ENCODE results near the gene SYN1.
A peak's percentile ranks its signal among the peaks of the same experiment; 100 is the strongest.

SYN1 gene

DNA sequence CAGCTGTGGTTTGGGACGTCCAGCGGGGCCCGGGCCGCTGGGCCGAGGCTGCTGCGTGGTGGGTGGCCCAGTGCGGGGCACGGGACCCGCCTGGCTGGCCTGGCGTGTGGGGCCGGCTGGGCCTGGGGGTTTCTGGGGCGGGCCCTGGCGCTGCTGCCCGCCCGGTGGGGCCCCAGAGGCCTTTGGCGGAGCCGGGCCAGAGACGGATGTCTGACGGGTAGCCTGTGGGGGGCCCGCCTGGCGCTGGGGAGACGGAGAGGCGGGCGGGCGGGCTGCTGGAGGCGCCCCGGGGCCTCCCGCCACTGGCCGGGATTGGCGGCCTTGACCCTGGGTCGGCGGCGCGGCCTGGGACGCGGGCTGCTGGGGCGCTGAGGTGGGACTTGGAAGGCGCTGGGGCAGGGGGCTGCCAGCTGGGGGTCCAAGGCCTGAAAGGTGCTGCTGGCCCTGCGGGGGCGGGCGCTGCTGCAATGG is 45.5 kb downstream of the SYN1 start:
- peak overlapping the region; percentile 41 to 87 for H3K27ac ChIP-seq
- TF ChIP-seq, protein P1, sequence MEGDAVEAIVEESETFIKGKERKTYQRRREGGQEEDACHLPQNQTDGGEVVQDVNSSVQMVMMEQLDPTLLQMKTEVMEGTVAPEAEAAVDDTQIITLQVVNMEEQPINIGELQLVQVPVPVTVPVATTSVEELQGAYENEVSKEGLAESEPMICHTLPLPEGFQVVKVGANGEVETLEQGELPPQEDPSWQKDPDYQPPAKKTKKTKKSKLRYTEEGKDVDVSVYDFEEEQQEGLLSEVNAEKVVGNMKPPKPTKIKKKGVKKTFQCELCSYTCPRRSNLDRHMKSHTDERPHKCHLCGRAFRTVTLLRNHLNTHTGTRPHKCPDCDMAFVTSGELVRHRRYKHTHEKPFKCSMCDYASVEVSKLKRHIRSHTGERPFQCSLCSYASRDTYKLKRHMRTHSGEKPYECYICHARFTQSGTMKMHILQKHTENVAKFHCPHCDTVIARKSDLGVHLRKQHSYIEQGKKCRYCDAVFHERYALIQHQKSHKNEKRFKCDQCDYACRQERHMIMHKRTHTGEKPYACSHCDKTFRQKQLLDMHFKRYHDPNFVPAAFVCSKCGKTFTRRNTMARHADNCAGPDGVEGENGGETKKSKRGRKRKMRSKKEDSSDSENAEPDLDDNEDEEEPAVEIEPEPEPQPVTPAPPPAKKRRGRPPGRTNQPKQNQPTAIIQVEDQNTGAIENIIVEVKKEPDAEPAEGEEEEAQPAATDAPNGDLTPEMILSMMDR (IDR thresholded peaks at IDR 0.05) = no peak
- DNase-seq (ENCODE audit: low spot score) = no peak
- H3K4me3 ChIP-seq = peak overlapping the region; percentile 67

DNA sequence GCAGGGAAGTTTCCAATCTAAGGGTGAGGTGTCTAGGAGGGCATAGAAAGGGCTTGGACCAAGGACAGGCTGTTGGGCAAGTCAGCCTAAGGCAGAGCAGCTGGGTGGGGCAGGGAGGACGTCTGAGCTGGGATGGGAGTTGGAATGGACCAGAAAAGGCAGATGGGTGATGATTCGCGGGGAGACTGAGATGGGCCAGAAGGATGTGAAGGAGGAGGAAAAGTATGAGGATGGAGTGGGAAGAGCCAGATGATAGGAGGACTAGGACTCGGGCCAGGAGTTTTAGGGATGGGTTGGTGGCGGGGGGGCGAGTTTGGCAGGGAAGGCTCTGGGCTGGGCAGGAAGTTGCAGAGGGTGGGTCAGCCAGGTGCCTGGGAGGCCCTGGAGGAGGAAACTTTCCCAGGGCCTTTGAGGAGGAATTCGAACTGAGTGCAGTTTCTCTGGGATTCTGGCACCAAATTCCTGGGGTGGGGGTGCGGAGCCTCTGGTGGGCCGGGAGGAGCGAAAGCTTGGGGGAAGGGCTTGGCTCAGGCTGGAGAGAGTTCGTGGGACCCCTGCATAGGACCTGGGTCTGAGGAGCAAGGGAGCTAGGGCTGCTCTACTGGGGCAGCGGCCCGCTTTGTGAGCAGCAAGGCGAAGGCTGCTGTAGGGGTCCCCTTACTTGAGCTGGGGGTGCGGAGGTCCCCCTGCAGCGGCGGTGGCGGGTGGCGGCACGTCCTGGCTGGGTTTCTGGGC is 46.1 kb downstream of the SYN1 start:
- H3K27ac ChIP-seq = peak overlapping the region; percentile 41 to 87
- DNase-seq (ENCODE audit: low spot score) = no peak
- TF ChIP-seq, protein P1 (IDR thresholded peaks at IDR 0.05) = no peak
- H3K4me3 ChIP-seq = peak overlapping the region; percentile 67

DNA sequence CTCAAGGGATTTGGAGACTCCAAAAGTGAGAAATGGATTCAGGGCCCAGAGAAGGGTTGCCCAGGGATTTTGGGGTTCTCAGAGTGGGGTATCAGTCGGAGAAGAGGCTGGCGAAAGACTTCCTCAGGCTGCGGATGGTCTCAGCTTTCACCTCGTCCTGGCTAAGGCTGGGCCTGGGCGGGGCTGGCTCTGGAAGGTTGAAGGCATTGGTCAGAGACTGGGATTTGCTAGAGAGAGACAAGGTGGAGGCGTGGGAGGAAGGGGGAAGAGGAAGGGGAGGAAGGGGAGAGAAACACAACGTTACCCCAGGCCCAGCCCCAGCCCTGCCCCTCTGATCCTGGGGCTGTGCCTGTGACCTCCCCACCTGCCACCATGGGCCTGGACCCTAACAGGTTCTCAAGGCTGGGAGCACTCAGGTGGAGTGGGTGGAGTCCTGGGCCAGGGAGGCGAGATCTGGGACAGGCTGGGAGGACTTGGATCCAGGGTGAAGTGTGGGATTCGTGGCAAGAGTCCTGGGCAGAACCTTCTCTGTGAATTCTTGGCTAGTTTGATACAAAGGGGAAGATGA is 46.8 kb downstream of the SYN1 start:
- no peak overlapping the region for H3K4me3 ChIP-seq
- DNase-seq (ENCODE audit: low spot score) = no peak
- peak overlapping the region in 1 of 2 donors; percentile 87 for H3K27ac ChIP-seq
- TF ChIP-seq, protein P1 (IDR thresholded peaks at IDR 0.05) = no peak

DNA sequence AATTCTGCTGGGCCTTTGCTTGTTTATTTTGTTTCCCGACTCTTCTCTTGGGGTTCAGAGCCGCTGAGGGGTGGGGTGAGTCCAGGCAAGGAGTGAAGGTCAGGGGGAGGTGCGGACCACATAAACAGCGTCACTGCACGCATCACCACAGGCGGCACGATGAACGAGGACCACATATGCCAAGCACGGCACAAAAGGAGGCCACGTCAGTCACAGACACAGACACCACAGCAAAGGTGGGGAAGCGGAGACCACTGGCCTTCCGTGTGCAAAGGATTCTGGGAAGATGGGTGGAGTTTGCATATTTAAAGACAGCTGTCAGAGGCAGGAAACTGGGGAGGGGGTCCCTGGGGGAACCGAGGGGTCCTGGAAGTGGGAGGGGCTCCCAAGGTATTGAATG is 47.8 kb downstream of the SYN1 start:
- no peak overlapping the region for H3K4me3 ChIP-seq
- TF ChIP-seq, protein P1 (IDR thresholded peaks at IDR 0.05) = no peak
- DNase-seq (ENCODE audit: low spot score) = no peak
- no peak overlapping the region for H3K27ac ChIP-seq

DNA sequence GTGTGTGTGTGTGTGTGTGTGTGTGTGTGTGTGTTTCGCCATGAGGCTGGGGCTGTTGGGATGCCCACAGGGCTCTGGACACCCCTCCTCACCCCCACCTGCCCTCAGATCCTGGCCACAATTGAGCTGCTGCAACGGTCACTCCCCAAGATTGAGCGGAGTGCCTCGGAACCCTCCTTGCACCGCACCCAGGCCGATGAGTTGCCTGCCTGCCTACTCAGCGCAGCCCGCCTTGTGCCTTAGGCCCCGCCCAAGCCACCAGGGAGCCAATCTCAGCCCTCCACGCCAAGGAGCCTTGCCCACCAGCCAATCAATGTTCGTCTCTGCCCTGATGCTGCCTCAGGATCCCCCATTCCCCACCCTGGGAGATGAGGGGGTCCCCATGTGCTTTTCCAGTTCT is 48.4 kb downstream of the SYN1 start:
- Histone ChIP-seq H3K27ac (no peak overlapping the region), H3K4me3 (no peak overlapping the region)
- TF ChIP-seq, protein P1 (IDR thresholded peaks at IDR 0.05) = no peak
- no peak for DNase-seq (ENCODE audit: low spot score)

DNA sequence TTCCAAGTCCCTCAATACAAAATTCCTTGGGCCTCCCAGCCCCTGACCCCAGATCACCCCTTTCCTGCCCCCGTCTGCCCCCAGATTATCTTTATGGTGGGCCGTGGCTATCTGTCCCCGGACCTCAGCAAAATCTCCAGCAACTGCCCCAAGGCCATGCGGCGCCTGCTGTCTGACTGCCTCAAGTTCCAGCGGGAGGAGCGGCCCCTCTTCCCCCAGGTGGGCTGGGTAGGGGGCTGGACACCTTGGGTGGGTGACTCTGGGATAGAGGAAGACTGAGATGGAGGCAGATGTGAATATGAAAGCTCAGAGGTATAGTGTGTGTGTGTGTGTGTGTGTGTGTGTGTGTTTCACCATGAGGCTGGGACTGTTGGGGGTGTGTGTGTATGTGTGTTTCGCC is 48.9 kb downstream of the SYN1 start:
- TF ChIP-seq, protein P1 (IDR thresholded peaks at IDR 0.05) = no peak
- no peak for DNase-seq (ENCODE audit: low spot score)
- H3K27ac ChIP-seq = no peak overlapping the region
- H3K4me3 ChIP-seq = no peak overlapping the region

Data from coronary artery (tissue), 2 donors.